ENCODE measurements around the gene MDM1.
A peak's percentile ranks its signal among the peaks of the same experiment; 100 is the strongest.

The MDM1 gene

DNA sequence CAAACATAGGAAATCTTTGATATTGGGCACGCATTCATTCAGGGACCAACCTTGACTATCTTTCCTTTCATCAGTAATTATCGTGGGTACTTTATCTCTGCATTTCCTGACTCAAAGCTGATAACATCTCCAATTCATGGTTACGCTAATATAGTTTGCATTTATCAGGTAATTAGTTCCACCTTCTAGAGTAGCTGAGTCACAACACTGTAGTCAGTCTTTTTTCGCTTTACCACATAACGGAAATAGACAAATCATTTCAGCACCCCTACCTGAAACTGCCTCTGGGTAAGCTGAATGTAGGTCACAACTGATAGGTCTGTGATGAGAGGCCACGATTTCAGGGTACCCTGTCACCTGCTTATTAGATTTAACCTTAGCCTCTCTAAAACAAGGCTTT lies 42.0 kb downstream of the MDM1 start:
- DNase-seq, result no peak
- no peak for TF ChIP-seq GATA1 (IDR thresholded peaks at IDR 0.05; ENCODE audit: low read depth, low read length)
- TF ChIP-seq POLR2A (IDR thresholded peaks at IDR 0.05; ENCODE audit: low read length), result no peak

DNA sequence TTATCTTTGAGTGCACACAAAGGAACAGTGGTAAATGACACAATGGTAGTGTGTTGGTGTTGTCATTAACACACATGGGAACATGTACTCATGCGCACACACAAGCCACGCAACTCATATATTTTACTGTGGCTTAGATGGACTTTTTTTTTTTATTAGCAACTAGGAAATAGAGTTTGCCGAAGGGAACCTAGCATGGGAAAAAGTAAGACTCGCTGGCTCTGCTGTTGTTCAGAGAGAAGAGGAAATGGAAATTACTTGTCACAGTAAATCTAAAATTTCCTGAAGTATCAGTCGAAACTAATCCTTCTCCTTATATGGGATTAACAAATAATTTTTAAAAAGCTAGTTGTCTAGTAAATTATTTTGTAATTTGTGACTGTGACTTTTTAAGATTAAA lies 45.1 kb downstream of the MDM1 start:
- TF ChIP-seq POLR2A (IDR thresholded peaks at IDR 0.05; ENCODE audit: low read length) (no peak), GATA1 (IDR thresholded peaks at IDR 0.05; ENCODE audit: low read depth, low read length) (no peak)
- DNase-seq, result no peak

DNA sequence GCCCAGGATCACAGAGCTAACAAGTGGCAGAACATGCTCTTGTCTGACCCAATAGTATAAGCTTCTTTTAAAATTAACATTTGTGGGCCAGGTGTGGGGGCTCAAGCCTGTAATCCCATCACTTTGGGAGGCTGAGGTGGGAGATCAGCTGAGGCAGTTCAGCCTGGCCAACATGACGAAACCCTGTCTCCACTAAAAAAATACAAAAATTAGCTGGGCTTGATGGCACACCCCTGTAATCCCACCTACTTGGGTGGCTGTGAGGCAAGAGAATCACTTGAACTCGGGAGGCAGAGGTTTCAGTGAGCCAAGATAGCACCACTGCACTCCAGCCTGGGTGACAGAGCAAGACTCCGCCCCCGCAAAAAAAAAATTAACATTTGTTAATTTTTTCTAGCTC lies 45.8 kb downstream of the MDM1 start:
- no peak for DNase-seq

DNA sequence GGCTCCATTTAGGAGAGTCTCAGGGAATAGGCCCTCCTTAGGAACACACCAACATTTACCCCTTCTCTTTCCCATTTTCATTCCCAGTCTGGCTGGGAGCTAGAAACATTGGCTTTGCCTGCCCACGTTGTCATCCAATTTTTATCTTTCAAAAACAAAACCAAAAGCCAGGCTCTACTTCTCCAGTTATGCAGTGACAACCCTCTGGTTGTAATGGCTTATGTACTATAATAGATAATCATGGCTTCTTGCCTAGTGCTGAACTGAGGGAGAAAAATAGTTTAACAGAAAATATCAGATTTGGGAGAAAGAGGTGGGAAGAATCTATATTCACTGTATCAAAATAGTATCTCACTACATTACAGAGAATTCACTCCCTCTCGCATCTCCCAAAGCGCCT lies 46.6 kb downstream of the MDM1 start:
- DNase-seq, result no peak
- no peak for TF ChIP-seq POLR2A (IDR thresholded peaks at IDR 0.05; ENCODE audit: low read length)
- TF ChIP-seq GATA1 (IDR thresholded peaks at IDR 0.05; ENCODE audit: low read depth, low read length), result no peak

More for the DNA sequence above, 45.8 kb downstream of the MDM1 start:
- TF ChIP-seq GATA1 (IDR thresholded peaks at IDR 0.05; ENCODE audit: low read depth, low read length) (no peak), POLR2A (IDR thresholded peaks at IDR 0.05; ENCODE audit: low read length) (no peak)

DNA sequence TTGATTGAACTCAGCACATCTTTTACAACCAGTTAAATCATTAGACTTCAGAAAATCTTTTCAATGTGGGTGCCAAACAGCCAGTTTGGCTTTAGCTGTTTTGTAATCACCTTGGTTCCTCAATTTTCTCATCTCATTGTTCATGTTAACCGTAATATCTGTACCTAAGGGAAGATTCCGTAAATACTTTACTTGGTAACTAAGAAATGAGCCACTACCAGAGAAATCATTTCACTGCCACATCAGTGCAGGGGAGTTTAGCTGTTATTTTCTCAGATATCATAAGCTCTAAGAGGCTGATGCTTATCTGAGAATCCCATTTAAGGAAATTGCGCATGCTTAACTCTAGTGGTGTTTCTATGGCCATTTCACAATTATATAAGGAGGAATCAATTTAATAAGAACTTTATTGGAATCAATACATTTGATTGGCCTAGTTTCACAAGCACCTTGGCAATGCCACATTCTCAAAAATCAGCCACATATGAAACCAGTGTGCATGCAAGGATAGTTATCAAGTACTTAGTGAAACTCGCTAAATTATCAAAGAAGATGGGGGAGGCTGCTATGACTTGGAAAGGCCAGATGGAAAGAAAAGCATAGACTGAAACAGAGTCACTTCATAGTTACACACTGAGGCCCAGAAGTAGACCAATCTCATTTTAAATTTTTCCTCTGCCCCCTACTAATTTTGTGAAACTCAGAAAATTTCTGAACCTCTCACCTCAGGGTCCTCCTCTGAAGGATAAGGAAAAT lies 50.7 kb downstream of the MDM1 start:
- no peak for TF ChIP-seq GATA1 (IDR thresholded peaks at IDR 0.05; ENCODE audit: low read depth, low read length)
- no peak for TF ChIP-seq POLR2A (IDR thresholded peaks at IDR 0.05; ENCODE audit: low read length)
- no peak for DNase-seq

DNA sequence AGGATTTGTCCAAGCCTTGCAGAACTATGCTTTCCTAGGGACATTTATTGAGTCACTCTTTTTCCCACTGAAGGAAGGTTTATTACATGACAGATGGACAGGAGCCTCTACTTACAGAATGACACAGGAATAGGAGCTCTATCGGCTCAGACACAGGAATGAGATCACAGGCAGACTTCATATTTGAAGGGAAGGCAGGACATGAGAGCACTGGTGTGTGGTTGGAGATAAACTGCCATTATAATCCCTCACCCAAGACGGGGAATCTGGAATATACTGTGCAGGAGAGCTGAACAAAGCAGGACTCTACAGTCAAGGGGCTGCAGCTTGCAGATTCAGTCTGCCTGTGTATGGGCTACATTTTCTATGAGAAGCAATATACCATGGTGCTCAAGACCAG lies 51.9 kb downstream of the MDM1 start:
- TF ChIP-seq GATA1 (IDR thresholded peaks at IDR 0.05; ENCODE audit: low read depth, low read length) (no peak), POLR2A (IDR thresholded peaks at IDR 0.05; ENCODE audit: low read length) (no peak)
- no peak for DNase-seq

DNA sequence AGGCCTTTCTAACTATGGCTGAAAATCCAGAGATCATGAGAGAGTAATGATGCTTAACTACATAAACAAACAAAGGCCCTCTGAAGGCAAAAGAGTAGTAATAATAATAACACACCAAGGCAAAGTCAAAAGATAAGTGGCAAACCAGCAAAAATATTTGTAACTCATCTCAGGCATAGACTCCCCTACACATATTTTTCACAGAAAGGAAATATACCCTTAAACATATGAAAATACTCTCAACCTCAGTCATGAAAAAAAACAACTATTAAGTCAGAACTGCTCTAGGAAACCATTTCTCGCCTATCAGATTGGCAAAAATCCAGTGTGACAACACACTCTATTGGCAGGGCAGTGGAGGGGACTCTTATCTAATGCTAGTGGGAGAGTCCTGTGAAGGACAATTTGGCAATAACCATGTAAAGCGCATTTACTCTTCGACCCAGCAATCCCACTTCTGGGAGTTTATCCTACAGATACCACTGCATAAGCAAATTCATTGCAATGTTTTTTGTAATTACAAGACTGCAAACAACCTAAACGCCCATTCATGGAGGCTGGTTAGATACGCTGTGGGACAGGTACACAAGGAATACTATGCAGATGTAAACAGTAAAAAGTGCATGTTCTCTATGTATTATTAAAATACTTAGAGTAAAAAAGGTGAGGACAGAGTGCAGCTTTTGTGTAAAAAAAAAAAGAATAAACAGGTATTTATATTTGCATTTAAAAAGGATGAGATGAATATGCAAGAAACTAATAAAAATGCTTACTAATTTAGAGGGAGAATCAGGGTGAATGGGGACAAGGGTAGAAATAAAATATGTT lies 52.7 kb downstream of the MDM1 start:
- TF ChIP-seq POLR2A (IDR thresholded peaks at IDR 0.05; ENCODE audit: low read length), result no peak
- TF ChIP-seq GATA1 (IDR thresholded peaks at IDR 0.05; ENCODE audit: low read depth, low read length), result peak; percentile 21
- DNase-seq, result peak; percentile 83 to 86

DNA sequence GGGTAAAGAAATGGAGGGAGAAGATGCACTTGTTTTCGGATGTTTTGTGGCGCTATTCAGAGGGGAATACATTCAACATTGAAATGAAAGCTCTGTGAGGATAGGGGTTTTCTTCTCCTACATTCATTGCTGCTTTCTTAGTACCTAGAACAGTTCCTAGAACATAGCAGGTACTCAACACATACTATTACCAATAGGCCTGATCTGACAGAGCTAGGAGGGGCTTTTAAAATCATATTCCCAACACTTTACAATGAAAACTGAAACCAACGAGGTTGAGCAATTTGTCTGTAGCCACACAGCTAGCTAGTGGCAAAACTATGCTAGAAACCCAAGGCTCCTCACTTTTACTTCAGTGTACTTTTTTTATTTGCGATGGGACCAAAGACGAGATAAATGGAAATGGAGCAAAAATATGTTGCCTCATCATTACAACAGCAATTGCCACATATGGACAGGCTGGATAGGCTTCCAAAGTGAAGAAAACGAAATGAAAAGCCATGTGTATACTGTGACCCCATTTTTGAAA lies 55.7 kb downstream of the MDM1 start:
- TF ChIP-seq POLR2A (IDR thresholded peaks at IDR 0.05; ENCODE audit: low read length) (no peak), GATA1 (IDR thresholded peaks at IDR 0.05; ENCODE audit: low read depth, low read length) (no peak)
- DNase-seq, result no peak

DNA sequence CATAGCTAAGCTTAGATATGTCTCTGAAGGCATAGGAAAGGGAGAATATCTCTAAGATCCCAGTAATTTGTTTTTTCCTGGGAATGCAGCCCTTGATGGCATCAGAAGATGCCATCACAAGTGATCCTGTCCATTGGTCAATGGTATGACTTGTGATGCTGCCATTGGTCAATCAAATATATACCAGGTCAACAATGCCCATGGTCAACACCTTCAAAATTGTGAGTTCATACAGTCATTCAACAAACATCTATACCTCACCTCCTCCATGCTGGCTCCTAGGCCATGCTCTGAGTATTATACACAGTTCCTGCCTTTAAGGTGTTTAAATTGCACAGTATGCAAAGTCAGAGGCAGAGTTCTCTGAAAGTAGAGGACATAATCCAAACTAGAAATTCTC lies 59.4 kb downstream of the MDM1 start:
- no peak for DNase-seq
- TF ChIP-seq POLR2A (IDR thresholded peaks at IDR 0.05; ENCODE audit: low read length) (no peak), GATA1 (IDR thresholded peaks at IDR 0.05; ENCODE audit: low read depth, low read length) (no peak)

DNA sequence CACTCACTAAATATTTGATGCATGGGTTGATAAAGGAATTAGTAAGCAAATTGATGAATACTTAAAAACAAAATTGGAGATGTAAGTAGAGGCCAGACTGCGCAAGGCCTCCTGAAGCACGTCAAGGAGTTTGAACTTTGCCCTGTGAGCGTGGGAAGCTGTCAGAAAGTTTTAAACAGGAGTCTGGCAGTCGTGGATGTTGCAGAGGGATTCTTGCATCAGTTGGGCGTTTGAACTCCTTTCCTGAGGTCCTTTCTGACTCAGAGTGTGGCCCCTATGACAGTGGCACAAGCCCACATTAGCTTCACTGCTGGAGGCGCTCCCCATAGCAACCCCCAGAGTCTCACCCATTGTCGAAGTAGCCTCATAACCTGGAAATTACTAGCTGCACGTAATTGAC lies 60.8 kb downstream of the MDM1 start:
- no peak for TF ChIP-seq POLR2A (IDR thresholded peaks at IDR 0.05; ENCODE audit: low read length)
- DNase-seq, result no peak

DNA sequence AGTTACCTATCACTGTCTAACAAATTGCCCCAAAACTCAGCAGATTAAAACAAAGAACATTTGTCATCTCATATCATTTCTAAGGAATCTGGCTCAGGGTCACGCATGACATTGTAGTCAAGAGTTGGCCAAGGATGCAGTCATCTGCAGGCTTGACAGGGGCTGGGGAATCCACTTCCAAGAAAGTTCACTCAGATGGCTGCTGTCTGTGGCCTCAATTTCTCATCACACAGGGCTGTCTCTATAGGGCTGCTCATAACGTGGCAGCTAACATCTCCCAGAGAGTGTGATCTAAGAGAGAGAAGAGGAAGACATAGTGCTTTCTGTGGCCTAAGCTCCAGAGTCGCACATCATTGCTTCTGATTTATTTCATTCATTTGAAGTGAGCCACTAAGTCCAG lies 61.8 kb downstream of the MDM1 start:
- DNase-seq, result no peak
- TF ChIP-seq POLR2A (IDR thresholded peaks at IDR 0.05; ENCODE audit: low read length), result no peak
- TF ChIP-seq GATA1 (IDR thresholded peaks at IDR 0.05; ENCODE audit: low read depth, low read length), result no peak

DNA sequence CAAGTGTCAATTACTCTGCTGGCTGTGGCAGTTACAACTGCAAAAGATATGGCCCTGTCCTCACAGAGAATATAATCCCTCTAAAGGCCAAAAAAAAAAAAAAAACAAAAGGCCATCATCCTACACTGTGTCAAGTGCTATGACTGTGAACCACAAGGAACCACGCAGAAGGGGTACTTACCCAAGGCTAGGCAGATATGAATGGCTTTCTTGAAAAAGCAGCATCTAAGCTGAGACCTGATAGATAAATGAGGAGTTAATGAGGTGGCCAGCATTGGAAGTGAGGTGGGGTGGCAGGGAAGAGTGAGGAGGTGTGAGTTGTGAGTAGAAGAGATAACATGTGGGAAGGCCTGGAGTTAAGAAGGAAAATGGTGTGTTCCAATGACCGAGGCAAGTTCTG lies 62.4 kb downstream of the MDM1 start:
- no peak for DNase-seq
- TF ChIP-seq GATA1 (IDR thresholded peaks at IDR 0.05; ENCODE audit: low read depth, low read length) (no peak), POLR2A (IDR thresholded peaks at IDR 0.05; ENCODE audit: low read length) (no peak)

DNA sequence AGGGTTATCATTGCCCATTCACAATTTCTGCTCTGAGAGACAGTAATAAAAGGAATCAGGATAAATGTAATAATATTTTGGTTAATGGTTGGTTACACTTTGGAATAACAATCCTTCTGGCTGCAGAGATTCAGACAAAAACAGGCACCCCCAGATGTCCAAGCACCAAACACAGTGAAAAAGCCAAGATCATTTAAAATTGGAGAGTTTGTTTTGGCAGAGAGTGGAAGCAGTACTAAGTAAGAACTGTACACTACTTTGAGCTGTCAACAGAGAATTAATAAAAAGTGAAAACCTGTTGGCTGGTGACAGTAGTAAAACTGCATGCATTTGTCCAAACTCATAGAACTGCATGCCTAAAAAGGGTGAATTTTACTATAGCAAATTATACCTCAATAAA lies 63.2 kb downstream of the MDM1 start:
- DNase-seq, result no peak
- TF ChIP-seq POLR2A (IDR thresholded peaks at IDR 0.05; ENCODE audit: low read length) (no peak), GATA1 (IDR thresholded peaks at IDR 0.05; ENCODE audit: low read depth, low read length) (no peak)

DNA sequence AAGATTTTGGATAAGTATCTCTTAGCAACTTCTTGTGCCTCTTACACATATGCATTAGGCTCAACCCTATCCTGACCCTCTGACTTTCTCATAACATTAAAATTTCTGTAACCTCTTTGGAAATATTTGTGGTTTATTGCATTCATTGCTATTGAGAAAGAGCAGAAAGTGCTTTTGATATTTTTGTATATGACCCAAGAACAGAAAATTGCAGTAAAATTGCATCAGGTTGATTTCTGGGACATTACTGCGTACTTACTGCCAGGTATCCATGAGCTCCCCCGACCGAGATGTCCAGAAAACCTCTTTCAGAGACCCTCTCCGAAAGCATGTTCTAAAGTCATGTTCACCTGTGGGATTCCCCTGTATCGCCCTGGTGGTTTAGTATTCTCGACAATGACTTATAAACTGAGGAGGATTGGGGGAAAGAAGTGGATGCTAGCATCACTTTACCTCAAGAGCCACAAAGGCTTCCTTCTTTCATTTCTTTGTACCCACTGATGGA lies 64.2 kb downstream of the MDM1 start:
- peak in 1 of 2 experiments; percentile 16 for DNase-seq
- TF ChIP-seq GATA1 (IDR thresholded peaks at IDR 0.05; ENCODE audit: low read depth, low read length), result no peak
- TF ChIP-seq POLR2A (IDR thresholded peaks at IDR 0.05; ENCODE audit: low read length), result no peak
